ENCODE measurements around the gene DHPS.
"Not testable (repeated sequence)": the region's sequence is repeated elsewhere in the genome, so short reads cannot be mapped to it uniquely, and the experiment has no call there.

DHPS gene

DNA sequence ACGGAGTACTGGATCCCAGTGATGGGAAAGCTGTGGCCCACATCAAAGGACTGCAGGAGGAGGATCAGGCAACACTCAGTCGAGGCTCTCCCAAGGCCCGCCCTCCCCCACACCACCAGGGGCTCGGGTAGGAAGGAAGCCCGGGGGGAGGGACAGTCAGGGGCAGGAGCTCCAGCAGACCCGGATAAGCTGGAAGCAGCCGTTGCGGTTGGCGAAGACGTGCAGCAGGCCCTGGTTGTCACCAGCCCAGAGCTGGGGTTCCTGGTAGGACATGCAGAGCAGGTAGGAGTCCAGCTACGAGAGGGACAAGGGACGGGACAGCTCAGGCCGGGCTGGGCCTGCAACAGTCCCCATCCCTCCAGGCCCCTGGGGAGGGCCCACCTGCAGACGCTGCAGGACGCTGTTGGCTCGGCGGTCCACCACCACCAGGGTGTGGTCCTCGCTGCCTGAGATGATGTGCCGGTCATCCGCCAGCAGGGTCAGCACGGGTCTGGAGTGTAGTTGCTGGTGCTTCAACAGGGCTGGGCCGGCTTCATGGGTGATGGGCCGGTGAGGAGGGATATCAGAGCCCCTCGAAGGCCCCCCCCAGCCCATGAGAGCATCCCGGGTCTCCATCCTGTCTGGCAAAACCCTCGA lies 8.0 kb upstream of the DHPS start:
- DNase-seq (ENCODE audit: low read depth), result no peak
- H3K4me3 ChIP-seq (ENCODE audit: control insufficient read depth, low read depth, low read length), result no peak overlapping the region
- TF ChIP-seq, protein P1, sequence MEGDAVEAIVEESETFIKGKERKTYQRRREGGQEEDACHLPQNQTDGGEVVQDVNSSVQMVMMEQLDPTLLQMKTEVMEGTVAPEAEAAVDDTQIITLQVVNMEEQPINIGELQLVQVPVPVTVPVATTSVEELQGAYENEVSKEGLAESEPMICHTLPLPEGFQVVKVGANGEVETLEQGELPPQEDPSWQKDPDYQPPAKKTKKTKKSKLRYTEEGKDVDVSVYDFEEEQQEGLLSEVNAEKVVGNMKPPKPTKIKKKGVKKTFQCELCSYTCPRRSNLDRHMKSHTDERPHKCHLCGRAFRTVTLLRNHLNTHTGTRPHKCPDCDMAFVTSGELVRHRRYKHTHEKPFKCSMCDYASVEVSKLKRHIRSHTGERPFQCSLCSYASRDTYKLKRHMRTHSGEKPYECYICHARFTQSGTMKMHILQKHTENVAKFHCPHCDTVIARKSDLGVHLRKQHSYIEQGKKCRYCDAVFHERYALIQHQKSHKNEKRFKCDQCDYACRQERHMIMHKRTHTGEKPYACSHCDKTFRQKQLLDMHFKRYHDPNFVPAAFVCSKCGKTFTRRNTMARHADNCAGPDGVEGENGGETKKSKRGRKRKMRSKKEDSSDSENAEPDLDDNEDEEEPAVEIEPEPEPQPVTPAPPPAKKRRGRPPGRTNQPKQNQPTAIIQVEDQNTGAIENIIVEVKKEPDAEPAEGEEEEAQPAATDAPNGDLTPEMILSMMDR (IDR thresholded peaks at IDR 0.05; ENCODE audit: control insufficient read depth, insufficient read depth, low read depth, low read length, missing control alignments), result no peak

DNA sequence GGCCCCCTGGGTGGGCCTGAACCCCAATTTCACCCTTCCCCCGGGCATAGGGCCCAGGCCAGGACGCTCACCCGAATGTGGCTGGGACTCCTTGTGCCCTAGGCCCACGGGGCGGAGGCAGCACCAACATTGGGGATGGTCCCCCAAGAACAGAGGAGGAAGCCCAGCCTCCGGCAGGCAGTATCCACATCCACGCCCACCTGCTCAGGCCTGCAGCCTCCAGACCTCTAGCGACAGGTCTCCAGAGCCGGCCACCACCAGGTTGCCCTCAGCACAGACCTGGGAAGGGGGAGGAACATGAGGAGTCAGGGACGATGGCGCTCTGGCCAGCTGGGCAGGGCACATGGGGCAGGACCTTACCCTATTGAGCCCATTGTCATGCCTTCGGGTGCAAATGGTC lies 7.3 kb upstream of the DHPS start:
- no peak for DNase-seq (ENCODE audit: low read depth)
- H3K4me3 ChIP-seq (ENCODE audit: control insufficient read depth, low read depth, low read length), result no peak overlapping the region
- TF ChIP-seq, protein P1 (IDR thresholded peaks at IDR 0.05; ENCODE audit: control insufficient read depth, insufficient read depth, low read depth, low read length, missing control alignments), result no peak

DNA sequence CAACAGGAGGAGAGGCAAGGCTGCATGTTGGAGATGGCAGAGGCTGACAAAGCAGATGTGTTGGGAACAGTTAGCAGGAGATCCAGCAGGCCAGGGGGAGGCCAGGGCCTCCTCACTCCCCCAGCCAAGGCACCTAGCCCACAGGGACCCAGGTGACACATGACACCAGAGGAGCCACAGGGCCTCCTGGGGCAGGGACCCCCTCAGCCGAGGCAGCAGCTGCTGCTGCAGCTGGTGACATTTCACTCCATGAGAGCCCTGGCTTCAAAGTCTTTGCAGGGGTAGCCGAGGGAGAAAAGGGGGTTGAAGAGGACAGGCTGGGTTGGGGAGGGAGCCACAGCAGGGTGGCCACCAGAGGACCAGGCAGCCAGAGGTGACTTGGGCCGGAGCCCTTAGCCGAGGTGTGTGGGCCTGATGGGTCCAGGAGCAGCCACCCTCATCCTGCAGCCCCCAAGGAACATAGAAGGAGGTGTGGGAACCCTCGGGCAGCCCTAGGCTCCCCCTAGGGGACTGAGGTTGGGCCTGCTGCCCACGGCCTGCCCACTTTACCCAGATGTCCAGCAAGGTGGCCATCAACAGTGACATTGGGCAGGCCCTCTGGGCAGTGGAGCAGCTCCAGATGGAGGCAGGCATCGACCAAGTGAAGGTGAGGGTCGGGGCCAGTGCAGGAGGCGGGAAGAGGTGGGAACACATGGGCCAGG lies 6.0 kb upstream of the DHPS start, which contains the start of gene GNG14:
TSS of gene GNG14 (plus strand) at position 503 of the 701 bp plus-strand sequence. CDS start at position 554, 51 bp downstream.
- no peak for DNase-seq (ENCODE audit: low read depth)
- TF ChIP-seq, protein P1 (IDR thresholded peaks at IDR 0.05; ENCODE audit: control insufficient read depth, insufficient read depth, low read depth, low read length, missing control alignments), result no peak
- H3K4me3 ChIP-seq (ENCODE audit: control insufficient read depth, low read depth, low read length), result no peak within 1 kb of the TSS

DNA sequence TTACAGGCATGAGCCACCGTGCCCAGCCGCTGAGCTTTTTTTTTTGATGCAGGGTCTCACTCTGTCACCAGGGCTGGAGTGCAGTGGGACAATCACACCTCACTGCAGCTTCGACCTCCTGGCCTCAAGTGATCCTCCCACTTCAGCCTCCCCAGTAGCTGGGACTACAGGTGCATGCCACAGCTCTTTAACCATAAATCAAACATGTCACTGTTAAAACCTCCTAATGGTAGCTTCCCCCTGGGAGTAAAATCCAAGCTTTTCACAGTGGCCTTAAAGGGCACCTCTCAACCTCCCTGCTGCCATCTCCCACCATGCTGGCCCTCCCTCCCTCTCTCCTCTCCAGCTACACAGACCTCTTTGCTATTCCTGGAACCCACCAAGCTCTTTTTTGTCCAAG lies 4.2 kb upstream of the DHPS start:
- TF ChIP-seq, protein P1 (IDR thresholded peaks at IDR 0.05; ENCODE audit: control insufficient read depth, insufficient read depth, low read depth, low read length, missing control alignments), result no peak
- H3K4me3 ChIP-seq (ENCODE audit: control insufficient read depth, low read depth, low read length), result no peak overlapping the region

DNA sequence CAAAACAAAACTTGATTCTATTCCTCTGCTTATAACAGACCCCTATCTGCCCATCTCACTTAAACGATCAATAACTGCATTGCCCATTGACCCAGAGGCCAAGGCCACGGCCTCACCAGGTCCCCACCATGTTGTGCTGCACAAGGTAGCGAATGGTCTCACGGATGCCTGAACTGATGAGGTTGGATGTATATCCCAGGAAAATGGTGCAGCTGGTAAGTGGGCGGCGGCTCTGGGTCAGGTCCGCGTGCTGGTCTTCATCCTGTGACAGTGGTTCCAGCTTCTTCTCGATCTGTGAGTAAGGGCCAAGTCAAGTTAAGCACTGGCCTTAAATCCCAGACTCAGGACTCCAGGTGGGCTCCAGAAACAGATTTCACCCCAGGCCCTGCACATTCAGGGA lies 1.6 kb downstream of the DHPS start:
- TF ChIP-seq, protein P1 (IDR thresholded peaks at IDR 0.05; ENCODE audit: control insufficient read depth, insufficient read depth, low read depth, low read length, missing control alignments), result no peak
- no peak overlapping the region for H3K4me3 ChIP-seq (ENCODE audit: control insufficient read depth, low read depth, low read length)
- no peak for DNase-seq (ENCODE audit: low read depth)

More for the DNA sequence above, 4.2 kb upstream of the DHPS start:
- no peak for DNase-seq (ENCODE audit: low read depth)

DNA sequence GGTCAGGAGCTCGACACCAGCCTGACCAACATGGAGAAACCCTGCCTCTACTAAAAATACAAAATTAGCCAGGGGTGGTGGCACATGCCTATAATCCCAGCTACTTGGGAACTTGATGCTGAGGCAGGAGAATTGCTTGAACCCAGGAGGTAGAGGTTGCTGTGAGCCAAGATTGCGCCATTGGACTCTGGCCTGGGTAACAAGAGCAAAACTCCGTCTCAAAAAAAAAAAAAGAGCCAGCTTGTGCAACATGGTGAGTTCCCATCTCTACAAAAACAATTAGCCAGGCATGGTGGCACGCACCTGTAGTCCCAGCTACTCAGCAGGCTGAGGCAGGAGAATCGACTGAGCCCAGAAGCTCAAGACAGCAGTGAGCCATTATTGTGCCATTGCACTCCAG lies 3.6 kb downstream of the DHPS start:
- not testable (repeated sequence) for DNase-seq (ENCODE audit: low read depth); H3K4me3 ChIP-seq (ENCODE audit: control insufficient read depth, low read depth, low read length)

DNA sequence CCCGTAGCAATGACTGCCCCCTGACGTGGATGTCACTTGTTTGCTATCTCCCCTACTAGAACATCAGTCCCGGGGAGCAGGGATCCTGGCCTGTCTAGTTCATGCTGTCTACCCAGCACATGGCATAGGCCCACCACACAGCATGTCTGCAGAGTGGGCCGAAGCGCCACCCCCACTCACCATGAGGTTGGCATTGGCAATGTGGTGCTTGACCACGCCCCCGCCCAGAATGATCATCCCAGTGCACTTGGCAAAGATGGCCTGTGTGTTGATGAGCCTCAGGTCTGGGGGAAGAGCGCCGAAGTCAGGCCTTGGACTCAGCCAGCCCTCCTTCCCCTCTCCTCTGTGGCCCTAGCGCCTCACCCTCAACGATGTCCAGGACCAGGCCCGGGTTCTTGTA lies 4.8 kb downstream of the DHPS start:
- no peak for DNase-seq (ENCODE audit: low read depth)
- H3K4me3 ChIP-seq (ENCODE audit: control insufficient read depth, low read depth, low read length), result no peak overlapping the region
- TF ChIP-seq, protein P1 (IDR thresholded peaks at IDR 0.05; ENCODE audit: control insufficient read depth, insufficient read depth, low read depth, low read length, missing control alignments), result no peak
